ENCODE measurements around the gene MYH13.

Gene MYH13

DNA sequence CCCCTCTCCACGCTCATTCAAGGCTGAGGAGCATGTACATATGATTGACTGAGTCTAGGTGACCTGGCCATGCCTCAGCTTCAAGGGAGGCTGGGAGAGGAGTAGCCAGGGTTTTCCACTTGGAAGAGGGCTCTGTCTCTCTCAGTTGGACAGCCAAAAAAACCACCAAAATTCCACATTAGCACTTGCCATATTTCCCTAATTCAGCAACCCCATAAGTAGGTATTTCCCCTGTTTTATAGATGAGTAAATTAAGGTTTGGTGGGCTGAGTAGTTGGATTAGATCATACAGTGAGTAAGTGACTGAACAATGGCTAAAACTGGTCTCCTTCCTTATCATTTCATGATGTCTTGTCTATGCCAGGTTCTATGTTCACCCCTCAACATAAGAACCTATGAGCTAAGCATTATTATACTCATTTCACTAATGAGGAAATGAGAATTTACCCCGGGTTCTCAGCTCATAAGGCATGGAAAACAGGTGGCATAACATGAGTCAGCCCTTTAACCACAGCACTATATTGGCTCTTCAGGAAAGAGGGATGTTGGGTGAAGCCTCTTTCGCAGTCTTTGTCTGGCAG lies 106.4 kb downstream of the MYH13 start:
- peak; percentile 37 for DNase-seq (ENCODE audit: low read depth)
- TF ChIP-seq CTCF (IDR thresholded peaks at IDR 0.05; ENCODE audit: insufficient read depth, low read depth, low read length, missing control alignments) = no peak
- no peak overlapping the region for H3K4me3 ChIP-seq (ENCODE audit: low read depth, low read length)

GRCh38 chr17:10265100-10265810 lies 107.6 kb downstream of the MYH13 start:
- TF ChIP-seq CTCF (IDR thresholded peaks at IDR 0.05; ENCODE audit: insufficient read depth, low read depth, low read length, missing control alignments) = no peak
- H3K4me3 ChIP-seq (ENCODE audit: low read depth, low read length) = no peak overlapping the region
- DNase-seq (ENCODE audit: low read depth) = peak; percentile 58

DNA sequence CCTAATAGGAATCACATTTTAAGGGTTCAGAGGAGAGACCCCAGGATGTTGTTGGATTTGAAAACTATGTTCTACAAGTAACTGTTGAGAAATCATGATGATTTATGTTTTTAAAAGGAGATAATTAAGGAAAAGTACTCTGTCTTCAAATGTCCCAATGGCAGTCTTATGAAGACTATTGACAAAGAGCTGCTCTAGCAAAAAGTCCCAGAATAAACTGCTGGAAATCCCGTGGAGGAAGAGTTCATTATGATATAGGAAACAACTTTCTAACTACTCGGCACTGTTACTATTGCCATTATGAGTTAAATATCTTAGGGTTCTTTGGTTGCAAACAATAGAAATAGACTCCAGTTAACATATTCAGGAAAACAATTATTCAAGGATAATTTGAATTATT lies 108.8 kb downstream of the MYH13 start:
- TF ChIP-seq CTCF (IDR thresholded peaks at IDR 0.05; ENCODE audit: insufficient read depth, low read depth, low read length, missing control alignments) = no peak
- no peak overlapping the region for H3K4me3 ChIP-seq (ENCODE audit: low read depth, low read length)
- no peak for DNase-seq (ENCODE audit: low read depth)

DNA sequence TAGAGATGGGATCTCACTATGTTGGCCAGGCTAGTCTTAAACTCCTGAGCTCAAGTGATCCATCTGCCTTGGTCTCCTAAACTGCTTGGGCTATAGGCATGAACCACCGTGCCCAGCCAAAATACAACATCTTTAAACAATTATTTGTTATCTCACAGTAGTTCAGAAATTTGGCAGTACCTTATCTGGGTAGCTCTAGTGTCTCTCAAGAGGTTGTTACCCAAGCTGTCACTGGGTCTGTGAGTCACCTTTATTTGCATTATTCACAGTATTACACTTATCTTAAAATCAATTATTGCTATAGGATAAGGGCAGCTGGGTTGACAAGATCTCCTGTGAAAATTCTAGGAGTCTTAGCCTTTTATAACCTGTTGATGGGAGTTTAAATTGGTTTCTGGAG lies 110.4 kb downstream of the MYH13 start:
- H3K4me3 ChIP-seq (ENCODE audit: low read depth, low read length) = no peak overlapping the region
- no peak for TF ChIP-seq CTCF (IDR thresholded peaks at IDR 0.05; ENCODE audit: insufficient read depth, low read depth, low read length, missing control alignments)
- no peak for DNase-seq (ENCODE audit: low read depth)

- no peak overlapping the region for H3K4me3 ChIP-seq (ENCODE audit: low read depth, low read length)
- DNase-seq (ENCODE audit: low read depth) = no peak
- no peak for TF ChIP-seq CTCF (IDR thresholded peaks at IDR 0.05; ENCODE audit: insufficient read depth, low read depth, low read length, missing control alignments)
These were observed 111.7 kb downstream of the MYH13 start for GRCh38 chr17:10261098-10261497.

DNA sequence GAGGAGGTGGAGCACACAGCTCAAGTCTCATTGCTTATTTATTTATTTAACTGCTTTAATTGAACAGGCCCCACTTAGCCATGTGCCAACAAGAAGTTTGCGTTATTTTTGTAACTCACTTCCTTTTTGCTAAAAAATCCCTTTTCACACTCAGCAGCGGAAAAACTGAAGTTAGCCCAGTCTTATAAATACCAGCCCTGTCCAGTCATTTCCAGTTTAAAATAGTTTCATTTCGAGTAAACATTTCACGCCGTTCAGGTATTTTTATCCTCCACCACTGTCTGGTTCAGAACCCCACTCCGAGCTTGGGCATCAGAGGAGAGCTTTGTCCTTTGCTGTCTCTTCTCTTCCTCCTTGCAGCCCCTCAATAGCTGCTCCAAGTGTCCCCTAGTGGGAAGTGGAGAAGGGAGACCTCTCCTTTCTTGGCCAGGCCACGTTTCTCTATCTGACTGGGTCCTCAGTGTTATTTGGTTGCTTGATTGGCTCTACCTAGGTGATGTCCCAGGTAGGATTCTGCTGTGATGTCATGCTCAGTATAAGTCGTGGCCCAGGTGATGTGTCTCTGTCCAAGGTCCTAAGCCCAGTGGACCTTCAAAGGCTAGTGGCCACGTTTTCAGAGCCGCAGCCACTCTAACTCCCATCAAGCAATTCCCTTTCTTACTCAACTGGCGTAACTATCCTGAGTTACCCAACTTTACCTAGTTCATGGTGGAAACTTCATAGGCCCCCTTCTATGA lies 121.4 kb downstream of the MYH13 start:
- TF ChIP-seq CTCF (IDR thresholded peaks at IDR 0.05; ENCODE audit: insufficient read depth, low read depth, low read length, missing control alignments) = no peak
- peak; percentile 86 for DNase-seq (ENCODE audit: low read depth)

More for the DNA sequence above, 121.4 kb downstream of the MYH13 start:
- peak overlapping the region; percentile 1 for H3K4me3 ChIP-seq (ENCODE audit: low read depth, low read length)
